Measurements from ENCODE around the gene CFAP99.

Gene CFAP99

GRCh38 chr4:2388429-2389182 is 30.1 kb upstream of the CFAP99 start:
- TF ChIP-seq CTCF (IDR thresholded peaks at IDR 0.05): no peak

GRCh38 chr4:2389691-2390090 is 29.1 kb upstream of the CFAP99 start:
- TF ChIP-seq CTCF (IDR thresholded peaks at IDR 0.05): no peak

GRCh38 chr4:2390146-2390545 is 28.6 kb upstream of the CFAP99 start:
- TF ChIP-seq CTCF (IDR thresholded peaks at IDR 0.05): no peak

GRCh38 chr4:2390784-2391421 is 27.9 kb upstream of the CFAP99 start:
- no peak for TF ChIP-seq CTCF (IDR thresholded peaks at IDR 0.05)

- no peak for TF ChIP-seq CTCF (IDR thresholded peaks at IDR 0.05)
These were observed 25.1 kb upstream of the CFAP99 start for GRCh38 chr4:2393353-2394270.

GRCh38 chr4:2394528-2394927 is 24.2 kb upstream of the CFAP99 start:
- TF ChIP-seq CTCF (IDR thresholded peaks at IDR 0.05): no peak

- TF ChIP-seq CTCF (IDR thresholded peaks at IDR 0.05): no peak
These were observed 23.7 kb upstream of the CFAP99 start for GRCh38 chr4:2395038-2395437.

Data from LNCAP (cell line).